K562 (cell line): ENCODE results near the gene PLD3.

Source experiments
- AFF4 ChIP-seq: sonication (generic); formaldehyde crosslinking; IDR thresholded peaks from 2 replicates; pipeline ENCODE4 v1.8.0; 2023; ENCODE audit warnings: mild to moderate bottlenecking, missing genetic modification reagents
- BRCA1 ChIP-seq, 2 experiments: fragments of 450-650 bp in 1 of 2; sonication (generic) in 1 of 2; formaldehyde crosslinking in 1 of 2; IDR thresholded peaks; 2 replicates each; pipeline versions ENCODE4 v1.5.0 to v1.6.1; 2017 to 2020; ENCODE audit warnings: mild to moderate bottlenecking in 1 of 2, missing genetic modification reagents in 1 of 2
- CTCF ChIP-seq, 3 experiments: IDR thresholded peaks in 2 of 3; conservative IDR thresholded peaks in 1 of 3; 2 replicates each; pipeline ENCODE4 v1.5.1; 2011 to 2012; ENCODE audit warnings: low read length in 3 of 3, mild to moderate bottlenecking in 3 of 3, control low read depth in 2 of 3, improper control_type of control experiment in 1 of 3, inconsistent platforms in 1 of 3, low read depth in 1 of 3, mixed read lengths in 1 of 3, moderate library complexity in 1 of 3; ENCODE audit not compliant: insufficient read depth in 2 of 3
- E2F4 ChIP-seq: sonication (generic); formaldehyde crosslinking; IDR thresholded peaks from 2 replicates; pipeline ENCODE4 v1.8.0; 2022; ENCODE audit warnings: mild to moderate bottlenecking, low read depth, missing genetic modification reagents
- FOSL1 ChIP-seq: fragments of 200-800 bp; sonication (Bioruptor generic); conservative IDR thresholded peaks from 2 replicates; pipeline ENCODE4 v1.6.1; 2016; ENCODE audit warnings: missing genetic modification characterization, missing compliant biosample characterization
- FOXJ3 ChIP-seq: sonication (generic); formaldehyde crosslinking; IDR thresholded peaks from 2 replicates; pipeline ENCODE4 v1.4.0; 2020; ENCODE audit warnings: mild to moderate bottlenecking, missing genetic modification reagents
- FOXM1 ChIP-seq, 2 experiments: fragments of 450-650 bp in 1 of 2; sonication (generic) in 1 of 2; formaldehyde crosslinking in 1 of 2; IDR thresholded peaks; 2 replicates each; pipeline versions ENCODE4 v1.6.1 to v1.9.0; 2017 to 2022; ENCODE audit warnings: low read depth in 2 of 2, mild to moderate bottlenecking in 2 of 2, missing genetic modification reagents in 1 of 2, moderate library complexity in 1 of 2
- JUND ChIP-seq, 2 experiments: IDR thresholded peaks; 2 replicates in 1 of 2; 3 replicates in 1 of 2; pipeline ENCODE4 v1.6.1; 2011; ENCODE audit warnings: borderline replicate concordance in 2 of 2, low read depth in 2 of 2, low read length in 2 of 2, improper control_type of control experiment in 1 of 2, missing biosample characterization in 1 of 2, missing genetic modification characterization in 1 of 2, missing genetic modification reagents in 1 of 2
- MEF2A ChIP-seq: IDR thresholded peaks from 2 replicates; pipeline ENCODE4 v1.6.1; 2011; ENCODE audit warnings: low read depth, mild to moderate bottlenecking, low read length, moderate library complexity; ENCODE audit not compliant: control insufficient read depth
- SMC3 ChIP-seq: conservative IDR thresholded peaks from 2 replicates; pipeline ENCODE4 v1.6.1; 2011; ENCODE audit warnings: low read depth, low read length, improper control_type of control experiment; ENCODE audit not compliant: insufficient read depth
- TAF1 ChIP-seq: IDR thresholded peaks from 2 replicates; pipeline ENCODE4 v1.6.1; 2011; ENCODE audit warnings: mild to moderate bottlenecking, low read length, moderate library complexity; ENCODE audit not compliant: insufficient read depth, control insufficient read depth, severe bottlenecking; ENCODE audit errors: extremely low read depth
- ZNF766 ChIP-seq: fragments of 200-800 bp; sonication (Bioruptor generic); conservative IDR thresholded peaks from 2 replicates; pipeline ENCODE4 v1.6.1; 2016; ENCODE audit warnings: missing genetic modification characterization, missing compliant biosample characterization

GRCh38 chr19:40358773-40359172 is 10.3 kb downstream of the PLD3 start:
- TF ChIP-seq SMC3 (no peak), MEF2A (no peak), CTCF (IDR thresholded peaks at IDR 0.05 in 2 of 3, conservative IDR thresholded peaks at IDR 0.05 in 1 of 3; ENCODE audit: insufficient read depth in 2 of 3, low read depth in 1 of 3, low read length in 3 of 3) (no peak), AFF4 (no peak), E2F4 (CRISPR knock-in tag) (no peak), TAF1 (no peak), ZNF766 (no peak), FOXM1 (IDR thresholded peaks at IDR 0.05; ENCODE audit: low read depth) (no peak), FOXM1 (CRISPR knock-in tag; IDR thresholded peaks at IDR 0.05; ENCODE audit: low read depth) (no peak), JUND (IDR thresholded peaks at IDR 0.05; ENCODE audit: borderline replicate concordance, low read depth, low read length) (no peak), JUND (tag; IDR thresholded peaks at IDR 0.05; ENCODE audit: borderline replicate concordance, low read depth, low read length) (no peak), FOXJ3 (no peak), FOSL1 (no peak), BRCA1 (IDR thresholded peaks at IDR 0.05) (no peak), BRCA1 (CRISPR knock-in tag; IDR thresholded peaks at IDR 0.05) (no peak)
